Smooth muscle cell (in vitro differentiated cells): ENCODE measurements around the gene PASK. TPM values are rescaled to one million over a fixed set of nuclear protein-coding genes. Genes with fewer than 3 reads are reported as not detected.

Experiments
- DNase-seq: peaks from one replicate; lab custom pipeline; 2025; ENCODE audit not compliant: unreplicated experiment; lab: John Stamatoyannopoulos, UW
- H2AFZ ChIP-seq: fragments of 200-600 bp; sonication (generic); 2 replicates; pipeline ENCODE4 v1.6.0; 2016; ENCODE audit warnings: antibody characterized with exemption, low read depth, mild to moderate bottlenecking
- H3F3A ChIP-seq: fragments of 200-600 bp; sonication (generic); 2 replicates; pipeline ENCODE4 v1.6.0; 2017; ENCODE audit warnings: antibody characterized with exemption, low read depth
- H3K27ac ChIP-seq: fragments of 200-600 bp; sonication (generic); 2 replicates; pipeline ENCODE4 v1.5.1; 2016; ENCODE audit warnings: low read depth, mild to moderate bottlenecking
- H3K27me3 ChIP-seq: fragments of 200-600 bp; sonication (generic); 2 replicates; pipeline ENCODE4 v1.6.1; 2016; ENCODE audit warnings: low read depth, mild to moderate bottlenecking
- H3K36me3 ChIP-seq: fragments of 200-600 bp; sonication (generic); 2 replicates; pipeline ENCODE4 v1.5.1; 2016; ENCODE audit warnings: low read depth
- H3K4me1 ChIP-seq: fragments of 200-600 bp; sonication (generic); 2 replicates; pipeline ENCODE4 v1.5.1; 2016; ENCODE audit warnings: low read depth
- H3K4me2 ChIP-seq: fragments of 200-600 bp; sonication (generic); 2 replicates; pipeline ENCODE4 v1.6.0; 2016; ENCODE audit warnings: mild to moderate bottlenecking
- H3K4me3 ChIP-seq: fragments of 200-600 bp; sonication (generic); 2 replicates; pipeline ENCODE4 v1.5.1; 2016; ENCODE audit warnings: mild to moderate bottlenecking
- H3K79me2 ChIP-seq: fragments of 200-600 bp; sonication (generic); 2 replicates; pipeline ENCODE4 v1.6.0; 2016; ENCODE audit warnings: low read depth, mild to moderate bottlenecking
- H3K9ac ChIP-seq: fragments of 200-600 bp; sonication (generic); 2 replicates; pipeline ENCODE4 v1.6.0; 2016; ENCODE audit warnings: low read depth
- H3K9me3 ChIP-seq: fragments of 200-600 bp; sonication (generic); replicated peaks from 2 replicates; pipeline ENCODE4 v1.5.1; 2016; ENCODE audit warnings: low read depth
- H4K20me1 ChIP-seq: fragments of 200-600 bp; sonication (generic); 2 replicates; pipeline ENCODE4 v1.6.0; 2016; ENCODE audit warnings: low read depth
- CTCF ChIP-seq: fragments of 200-600 bp; sonication (generic); IDR thresholded peaks from 2 replicates; pipeline ENCODE4 v1.5.1; 2017; ENCODE audit warnings: borderline replicate concordance, mild to moderate bottlenecking, antibody characterized with exemption; ENCODE audit not compliant: insufficient read depth, poor library complexity, severe bottlenecking
- WGBS: methylation state at CpG from one replicate; pipeline ENCODE4 v1.1.7; 2016; ENCODE audit warnings: low lambda C conversion rate; 5-methylcytosine and 5-hydroxymethylcytosine counted together
- polyA plus RNA-seq: library from polyadenylated mRNA; unstranded; fragments of >200 nt; fragmentation: Nextera tagmentation; extraction: Ambion mirVana; gene quantifications from 2 replicates; pipeline ENCODE4 v1.2.1, GENCODE V29; 2016
- total RNA-seq: library from RNA; depleted of rRNA; stranded (reverse); fragments of >200 nt; gene quantifications from 2 replicates; pipeline ENCODE4 v1.2.3, GENCODE V29; 2014

The PASK gene
- total and polyA plus RNA-seq, 2 experiments from 2014 or later, result 2.6 TPM

GRCh38 chr2:241182126-241182525, 32.9 kb upstream of the PASK start:
- Histone ChIP-seq H3F3A (no peaks in the 10 kb centered on the region), H3K79me2 (no peaks in the 10 kb centered on the region), H3K36me3 (no peaks in the 10 kb centered on the region), H4K20me1 (no peaks in the 10 kb centered on the region), H3K27ac (no peak overlapping the region), H3K4me2 (no peak overlapping the region), H3K9ac (no peak overlapping the region), H3K4me3 (no peak overlapping the region), H3K4me1 (no peaks in the 10 kb centered on the region), H2AFZ (no peak overlapping the region), H3K27me3 (no peaks in the 10 kb centered on the region), H3K9me3 (no peaks in the 10 kb centered on the region)
- WGBS, result 96% methylated on average over 3 of the region's 3 CpGs
- no peak for DNase-seq
- TF ChIP-seq CTCF, result no peak

- Histone ChIP-seq H4K20me1 (no peaks in the 10 kb centered on the region), H3K9me3 (no peaks in the 10 kb centered on the region), H3K9ac (no peak overlapping the region), H3K4me2 (no peak overlapping the region), H2AFZ (no peak overlapping the region), H3K36me3 (no peaks in the 10 kb centered on the region), H3K27me3 (no peaks in the 10 kb centered on the region), H3F3A (no peaks in the 10 kb centered on the region), H3K79me2 (no peaks in the 10 kb centered on the region), H3K27ac (no peak overlapping the region), H3K4me3 (no peak overlapping the region), H3K4me1 (no peaks in the 10 kb centered on the region)
- DNase-seq, result no peak
- WGBS, result 93% methylated on average over 12 of the region's 12 CpGs
- no peak for TF ChIP-seq CTCF
These were observed 31.2 kb upstream of the PASK start for GRCh38 chr2:241180495-241180894.

- no peak for TF ChIP-seq CTCF
- H3K4me3 ChIP-seq, result no peak overlapping the region
- H3K27me3 ChIP-seq, result no peaks in the 10 kb centered on the region
- H3K36me3 ChIP-seq, result no peaks in the 10 kb centered on the region
- no peak overlapping the region for H3K9ac ChIP-seq
- no peaks in the 10 kb centered on the region for H3K79me2 ChIP-seq
- no peaks in the 10 kb centered on the region for H3K9me3 ChIP-seq
- WGBS, result 76% methylated on average over 4 of the region's 4 CpGs
- H3K4me2 ChIP-seq, result no peak overlapping the region
- no peak overlapping the region for H2AFZ ChIP-seq
- no peak for DNase-seq
- H3F3A ChIP-seq, result no peaks in the 10 kb centered on the region
- H3K27ac ChIP-seq, result no peak overlapping the region
- no peaks in the 10 kb centered on the region for H3K4me1 ChIP-seq
- no peaks in the 10 kb centered on the region for H4K20me1 ChIP-seq
These were observed 30.6 kb upstream of the PASK start for GRCh38 chr2:241179899-241180298.

- Histone ChIP-seq H4K20me1 (no peaks in the 10 kb centered on the region), H3K27me3 (no peaks in the 10 kb centered on the region), H3K9ac (no peak overlapping the region), H3K4me3 (no peak overlapping the region), H3K4me1 (no peaks in the 10 kb centered on the region), H3F3A (no peaks in the 10 kb centered on the region), H3K27ac (no peak overlapping the region), H3K4me2 (no peak overlapping the region), H2AFZ (no peak overlapping the region), H3K9me3 (no peaks in the 10 kb centered on the region), H3K79me2 (no peaks in the 10 kb centered on the region), H3K36me3 (no peaks in the 10 kb centered on the region)
- no peak for TF ChIP-seq CTCF
- WGBS, result 93% methylated on average over 4 of the region's 4 CpGs
- no peak for DNase-seq
These were observed 29.7 kb upstream of the PASK start for GRCh38 chr2:241178961-241179360.
